ENCODE data around the gene RPS14.

Gene RPS14

GRCh38 chr5:150401076-150401375 lies 48.5 kb downstream of the RPS14 start:
- no peaks in the 10 kb centered on the region for H3K4me1 Mint-ChIP-seq
- H3K9me3 Mint-ChIP-seq = no peaks in the 10 kb centered on the region
- H3K27me3 Mint-ChIP-seq (ENCODE audit: low read depth) = no peaks in the 10 kb centered on the region
- H3K27ac Mint-ChIP-seq = peak overlapping the region in 2 of 3 experiments; percentile 34 to 59
- TF ChIP-seq CTCF (IDR thresholded peaks at IDR 0.05; ENCODE audit: unreplicated experiment in 3 of 3) = no peak
- no peak overlapping the region for H3K4me3 Mint-ChIP-seq
- peaks cover 44% of the 10 kb centered on the region for H3K36me3 Mint-ChIP-seq (ENCODE audit: low read depth)

- Mint-ChIP-seq H3K4me3 (no peak overlapping the region), H3K36me3 (ENCODE audit: low read depth) (peaks cover 49% of the 10 kb centered on the region), H3K27ac (no peak overlapping the region), H3K27me3 (ENCODE audit: low read depth) (no peaks in the 10 kb centered on the region), H3K9me3 (no peaks in the 10 kb centered on the region), H3K4me1 (no peaks in the 10 kb centered on the region)
- no peak for TF ChIP-seq CTCF (IDR thresholded peaks at IDR 0.05; ENCODE audit: unreplicated experiment in 3 of 3)
Observed at GRCh38 chr5:150400316-150401075, 49.0 kb downstream of the RPS14 start.

- no peak for TF ChIP-seq CTCF (IDR thresholded peaks at IDR 0.05; ENCODE audit: unreplicated experiment in 3 of 3)
- H3K27me3 Mint-ChIP-seq (ENCODE audit: low read depth) = no peaks in the 10 kb centered on the region
- H3K36me3 Mint-ChIP-seq (ENCODE audit: low read depth) = peaks cover 53% of the 10 kb centered on the region
- no peaks in the 10 kb centered on the region for H3K9me3 Mint-ChIP-seq
- H3K27ac Mint-ChIP-seq = no peak overlapping the region
- H3K4me1 Mint-ChIP-seq = no peaks in the 10 kb centered on the region
- no peak overlapping the region for H3K4me3 Mint-ChIP-seq
Observed at GRCh38 chr5:150399524-150400211, 49.9 kb downstream of the RPS14 start.

GRCh38 chr5:150398722-150399523 lies 50.6 kb downstream of the RPS14 start:
- Mint-ChIP-seq H3K4me3 (no peak overlapping the region), H3K27ac (no peak overlapping the region), H3K27me3 (ENCODE audit: low read depth) (no peaks in the 10 kb centered on the region), H3K36me3 (ENCODE audit: low read depth) (peaks cover 53% of the 10 kb centered on the region), H3K9me3 (no peaks in the 10 kb centered on the region), H3K4me1 (no peaks in the 10 kb centered on the region)
- TF ChIP-seq CTCF (IDR thresholded peaks at IDR 0.05; ENCODE audit: unreplicated experiment in 3 of 3) = peak in 2 of 3 experiments; percentile 10 to 11

- no peak for TF ChIP-seq CTCF (IDR thresholded peaks at IDR 0.05; ENCODE audit: unreplicated experiment in 3 of 3)
- Mint-ChIP-seq H3K36me3 (ENCODE audit: low read depth) (peaks cover 57% of the 10 kb centered on the region), H3K9me3 (no peaks in the 10 kb centered on the region), H3K4me1 (no peaks in the 10 kb centered on the region), H3K27me3 (ENCODE audit: low read depth) (no peaks in the 10 kb centered on the region), H3K27ac (no peak overlapping the region), H3K4me3 (no peak overlapping the region)
Observed at GRCh38 chr5:150397782-150398721, 51.5 kb downstream of the RPS14 start.

Data from nephron (organoid).